Nephron (organoid): Measurements from ENCODE around the gene DNAJC13.
A peak's percentile ranks its signal among the peaks of the same experiment; 100 is the strongest.
"Not testable (repeated sequence)": the region's sequence is repeated elsewhere in the genome, so short reads cannot be mapped to it uniquely, and the experiment has no call there.

Experiments
- H3K27ac Mint-ChIP-seq, 3 experiments: 2 replicates each; pipeline ENCODE4 v1.8.0; 2020; ENCODE audit warnings: mixed read lengths in 3 of 3, mild to moderate bottlenecking in 2 of 3, moderate library complexity in 1 of 3
- H3K27me3 Mint-ChIP-seq: 2 replicates; pipeline ENCODE4 v1.8.0; 2021; ENCODE audit warnings: low read depth, mild to moderate bottlenecking, moderate library complexity, mixed read lengths
- H3K36me3 Mint-ChIP-seq: 2 replicates; pipeline ENCODE4 v1.8.0; 2020; ENCODE audit warnings: low read depth, mixed read lengths
- H3K4me1 Mint-ChIP-seq: 2 replicates; pipeline ENCODE4 v1.8.0; 2020; ENCODE audit warnings: mixed read lengths
- H3K4me3 Mint-ChIP-seq, 3 experiments: 2 replicates each; pipeline ENCODE4 v1.8.0; 2020; ENCODE audit warnings: mild to moderate bottlenecking in 3 of 3, mixed read lengths in 3 of 3, moderate library complexity in 2 of 3
- H3K9me3 Mint-ChIP-seq: 2 replicates; pipeline ENCODE4 v1.8.0; 2020; ENCODE audit warnings: mixed read lengths
- CTCF ChIP-seq, 3 experiments: fragments of 200-600 bp; sonication (generic); IDR thresholded peaks; one replicate each; pipeline ENCODE4 v1.5.0; 2021; ENCODE audit warnings: antibody characterized with exemption in 3 of 3; ENCODE audit not compliant: unreplicated experiment in 3 of 3

Gene DNAJC13, protein sequence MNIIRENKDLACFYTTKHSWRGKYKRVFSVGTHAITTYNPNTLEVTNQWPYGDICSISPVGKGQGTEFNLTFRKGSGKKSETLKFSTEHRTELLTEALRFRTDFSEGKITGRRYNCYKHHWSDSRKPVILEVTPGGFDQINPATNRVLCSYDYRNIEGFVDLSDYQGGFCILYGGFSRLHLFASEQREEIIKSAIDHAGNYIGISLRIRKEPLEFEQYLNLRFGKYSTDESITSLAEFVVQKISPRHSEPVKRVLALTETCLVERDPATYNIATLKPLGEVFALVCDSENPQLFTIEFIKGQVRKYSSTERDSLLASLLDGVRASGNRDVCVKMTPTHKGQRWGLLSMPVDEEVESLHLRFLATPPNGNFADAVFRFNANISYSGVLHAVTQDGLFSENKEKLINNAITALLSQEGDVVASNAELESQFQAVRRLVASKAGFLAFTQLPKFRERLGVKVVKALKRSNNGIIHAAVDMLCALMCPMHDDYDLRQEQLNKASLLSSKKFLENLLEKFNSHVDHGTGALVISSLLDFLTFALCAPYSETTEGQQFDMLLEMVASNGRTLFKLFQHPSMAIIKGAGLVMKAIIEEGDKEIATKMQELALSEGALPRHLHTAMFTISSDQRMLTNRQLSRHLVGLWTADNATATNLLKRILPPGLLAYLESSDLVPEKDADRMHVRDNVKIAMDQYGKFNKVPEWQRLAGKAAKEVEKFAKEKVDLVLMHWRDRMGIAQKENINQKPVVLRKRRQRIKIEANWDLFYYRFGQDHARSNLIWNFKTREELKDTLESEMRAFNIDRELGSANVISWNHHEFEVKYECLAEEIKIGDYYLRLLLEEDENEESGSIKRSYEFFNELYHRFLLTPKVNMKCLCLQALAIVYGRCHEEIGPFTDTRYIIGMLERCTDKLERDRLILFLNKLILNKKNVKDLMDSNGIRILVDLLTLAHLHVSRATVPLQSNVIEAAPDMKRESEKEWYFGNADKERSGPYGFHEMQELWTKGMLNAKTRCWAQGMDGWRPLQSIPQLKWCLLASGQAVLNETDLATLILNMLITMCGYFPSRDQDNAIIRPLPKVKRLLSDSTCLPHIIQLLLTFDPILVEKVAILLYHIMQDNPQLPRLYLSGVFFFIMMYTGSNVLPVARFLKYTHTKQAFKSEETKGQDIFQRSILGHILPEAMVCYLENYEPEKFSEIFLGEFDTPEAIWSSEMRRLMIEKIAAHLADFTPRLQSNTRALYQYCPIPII (N-terminal part only)

GRCh38 chr3:132416807-132417694 lies at the start of gene DNAJC13:
Gene DNAJC13 (plus strand): TSS chr3:132417502. CDS start chr3:132434551, 17,049 bp downstream.
- Mint-ChIP-seq H3K27ac (peak within 1 kb of the TSS; percentile 93 to 98 (median 98)), H3K36me3 (no peaks in the 10 kb centered on the region), H3K4me1 (peaks cover 29% of the 10 kb centered on the region), H3K4me3 (peak within 1 kb of the TSS; percentile 99 to 100 (median 99)), H3K27me3 (peaks cover 4% of the 10 kb centered on the region), H3K9me3 (no peaks in the 10 kb centered on the region)
- TF ChIP-seq CTCF (IDR thresholded peaks at IDR 0.05; ENCODE audit: unreplicated experiment in 3 of 3) = no peak

DNA sequence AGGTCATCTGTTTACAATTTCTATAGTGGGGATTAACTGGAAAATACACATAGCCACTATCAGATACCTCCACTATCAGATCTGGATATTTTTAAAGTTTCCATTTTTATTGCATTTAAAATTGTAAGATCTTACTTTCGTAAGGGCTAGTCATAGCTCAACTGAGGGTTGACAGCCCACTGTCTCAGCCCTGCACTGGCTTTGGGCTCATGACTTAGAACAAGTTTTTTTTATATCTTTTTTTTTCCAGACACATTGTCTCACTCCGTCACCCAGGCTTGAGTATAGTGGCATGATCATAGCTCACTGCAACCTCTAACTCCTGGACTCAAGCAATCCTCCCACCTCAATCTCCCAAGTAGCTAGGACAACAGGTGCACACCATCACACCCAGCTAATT lies 48.8 kb upstream of the DNAJC13 start:
- Mint-ChIP-seq H3K36me3 (no peaks in the 10 kb centered on the region), H3K27ac (no peak overlapping the region), H3K9me3 (no peaks in the 10 kb centered on the region), H3K27me3 (no peaks in the 10 kb centered on the region), H3K4me3 (no peak overlapping the region), H3K4me1 (no peaks in the 10 kb centered on the region)
- TF ChIP-seq CTCF (IDR thresholded peaks at IDR 0.05; ENCODE audit: unreplicated experiment in 3 of 3) = no peak

DNA sequence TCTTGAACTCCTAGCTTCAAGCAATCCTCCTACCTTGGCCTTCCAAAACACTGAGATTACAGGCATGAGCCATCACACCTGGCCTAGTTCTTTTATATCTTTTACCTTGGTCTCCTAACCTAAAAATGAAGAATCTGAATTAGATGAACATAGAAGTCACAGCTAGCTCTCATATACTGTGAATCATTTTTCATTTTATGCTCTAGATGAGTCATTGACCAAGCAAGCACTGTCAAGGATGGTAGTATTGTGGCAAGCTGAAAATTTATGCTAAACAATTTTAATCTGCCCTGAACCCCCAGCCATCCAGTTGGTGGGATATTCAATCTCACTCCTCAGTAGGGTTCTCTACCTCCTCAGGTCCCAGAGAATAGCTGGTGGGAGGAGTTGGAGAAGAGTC lies 48.3 kb upstream of the DNAJC13 start:
- no peak overlapping the region for H3K27ac Mint-ChIP-seq
- H3K9me3 Mint-ChIP-seq = no peaks in the 10 kb centered on the region
- H3K4me1 Mint-ChIP-seq = no peaks in the 10 kb centered on the region
- no peaks in the 10 kb centered on the region for H3K27me3 Mint-ChIP-seq
- no peaks in the 10 kb centered on the region for H3K36me3 Mint-ChIP-seq
- H3K4me3 Mint-ChIP-seq = no peak overlapping the region
- no peak for TF ChIP-seq CTCF (IDR thresholded peaks at IDR 0.05; ENCODE audit: unreplicated experiment in 3 of 3)

- peaks cover 18% of the 10 kb centered on the region for H3K36me3 Mint-ChIP-seq
- H3K4me3 Mint-ChIP-seq = peak overlapping the region; percentile 88 to 94 (median 93)
- peaks cover 27% of the 10 kb centered on the region for H3K4me1 Mint-ChIP-seq
- H3K27me3 Mint-ChIP-seq = not testable (repeated sequence)
- H3K27ac Mint-ChIP-seq = peak overlapping the region; percentile 75 to 91 (median 89)
- H3K9me3 Mint-ChIP-seq = peaks cover 22% of the 10 kb centered on the region
These were observed 40.4 kb upstream of the DNAJC13 start for GRCh38 chr3:132376945-132377354.

GRCh38 chr3:132378048-132378762 lies 39.1 kb upstream of the DNAJC13 start:
- no peak for TF ChIP-seq CTCF (IDR thresholded peaks at IDR 0.05; ENCODE audit: unreplicated experiment in 3 of 3)
- peaks cover 18% of the 10 kb centered on the region for H3K36me3 Mint-ChIP-seq
- H3K4me1 Mint-ChIP-seq = peaks cover 28% of the 10 kb centered on the region
- no peaks in the 10 kb centered on the region for H3K27me3 Mint-ChIP-seq
- H3K27ac Mint-ChIP-seq = peak overlapping the region in 1 of 3 experiments; percentile 56
- H3K4me3 Mint-ChIP-seq = peak overlapping the region; percentile 88 to 94 (median 93)
- H3K9me3 Mint-ChIP-seq = peaks cover 22% of the 10 kb centered on the region
